GM19438 (cell line): ENCODE data around the gene PRKCE.
"Not testable (repeated sequence)": the region's sequence is repeated elsewhere in the genome, so short reads cannot be mapped to it uniquely, and the experiment has no call there.

Experiments used
- ATAC-seq: cut with Tn5 transposase; IDR thresholded peaks from one replicate; pipeline ENCODE4 v1.9.1; 2021; ENCODE audit warnings: low read depth; ENCODE audit not compliant: unreplicated experiment

Gene PRKCE

DNA sequence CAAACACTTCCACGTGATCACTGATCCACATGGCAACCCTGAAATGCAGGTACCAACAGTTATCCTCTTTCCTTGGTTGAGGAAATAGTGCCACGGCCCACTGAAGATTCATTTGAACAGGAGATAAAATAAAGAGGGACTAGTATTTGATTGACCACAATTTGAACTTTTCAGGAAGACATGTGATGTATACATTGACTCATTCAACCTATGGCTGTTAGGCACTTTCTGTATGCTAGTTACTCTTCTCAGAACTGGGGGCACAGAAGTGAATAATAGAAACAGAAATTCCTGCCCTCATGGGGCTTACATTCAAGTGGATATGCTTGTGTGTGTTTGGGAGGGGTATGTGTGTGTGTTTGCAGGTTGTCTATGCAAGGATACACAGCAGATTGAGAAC lies 199.6 kb downstream of the PRKCE start:
- ATAC-seq = no peak

DNA sequence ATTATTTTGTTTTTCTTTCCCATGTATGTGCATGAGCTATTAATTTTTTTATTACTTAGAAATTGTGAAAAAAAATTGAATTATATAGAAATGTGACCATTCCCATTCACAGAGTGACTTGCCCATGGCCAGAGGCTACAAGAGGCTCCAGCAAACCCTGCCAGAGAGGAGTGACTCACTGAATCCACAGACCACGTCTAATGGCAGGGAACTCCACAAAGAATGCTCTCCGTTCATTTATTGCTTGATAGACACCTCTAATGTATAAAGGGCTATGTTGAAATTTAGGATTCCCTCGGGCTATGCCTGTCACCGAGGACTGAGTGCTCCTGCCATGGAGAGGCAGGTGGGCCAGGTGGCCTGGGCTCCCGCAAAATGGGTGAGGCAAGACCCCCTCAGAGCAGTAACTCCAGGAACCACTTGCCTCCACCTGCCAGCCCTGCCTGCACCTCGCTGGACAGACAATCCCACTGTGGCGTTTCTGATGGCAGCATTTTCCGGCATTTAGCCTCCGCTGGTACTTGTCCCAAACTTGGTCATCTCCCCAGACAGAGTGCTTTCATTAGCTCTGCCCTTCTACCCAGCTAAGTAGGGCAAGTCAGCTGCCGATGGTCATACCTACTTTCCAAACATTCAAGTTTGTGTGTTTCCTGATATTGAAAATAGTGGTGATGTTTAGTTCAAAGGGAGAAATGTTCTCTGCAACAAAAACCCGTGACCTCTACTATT lies 200.3 kb downstream of the PRKCE start:
- ATAC-seq = no peak

- no peak for ATAC-seq
These were observed 201.1 kb downstream of the PRKCE start for GRCh38 chr2:45852450-45853150.

GRCh38 chr2:45855374-45855773 lies 203.9 kb downstream of the PRKCE start:
- no peak for ATAC-seq

GRCh38 chr2:45856391-45857274 lies 205.2 kb downstream of the PRKCE start:
- ATAC-seq = no peak

- no peak for ATAC-seq
These were observed 205.8 kb downstream of the PRKCE start for GRCh38 chr2:45857275-45857609.

- no peak for ATAC-seq
These were observed 206.5 kb downstream of the PRKCE start for GRCh38 chr2:45857867-45858520.

- ATAC-seq = not testable (repeated sequence)
These were observed 207.4 kb downstream of the PRKCE start for GRCh38 chr2:45858872-45859271.

- no peak for ATAC-seq
These were observed 208.2 kb downstream of the PRKCE start for GRCh38 chr2:45859682-45860081.

DNA sequence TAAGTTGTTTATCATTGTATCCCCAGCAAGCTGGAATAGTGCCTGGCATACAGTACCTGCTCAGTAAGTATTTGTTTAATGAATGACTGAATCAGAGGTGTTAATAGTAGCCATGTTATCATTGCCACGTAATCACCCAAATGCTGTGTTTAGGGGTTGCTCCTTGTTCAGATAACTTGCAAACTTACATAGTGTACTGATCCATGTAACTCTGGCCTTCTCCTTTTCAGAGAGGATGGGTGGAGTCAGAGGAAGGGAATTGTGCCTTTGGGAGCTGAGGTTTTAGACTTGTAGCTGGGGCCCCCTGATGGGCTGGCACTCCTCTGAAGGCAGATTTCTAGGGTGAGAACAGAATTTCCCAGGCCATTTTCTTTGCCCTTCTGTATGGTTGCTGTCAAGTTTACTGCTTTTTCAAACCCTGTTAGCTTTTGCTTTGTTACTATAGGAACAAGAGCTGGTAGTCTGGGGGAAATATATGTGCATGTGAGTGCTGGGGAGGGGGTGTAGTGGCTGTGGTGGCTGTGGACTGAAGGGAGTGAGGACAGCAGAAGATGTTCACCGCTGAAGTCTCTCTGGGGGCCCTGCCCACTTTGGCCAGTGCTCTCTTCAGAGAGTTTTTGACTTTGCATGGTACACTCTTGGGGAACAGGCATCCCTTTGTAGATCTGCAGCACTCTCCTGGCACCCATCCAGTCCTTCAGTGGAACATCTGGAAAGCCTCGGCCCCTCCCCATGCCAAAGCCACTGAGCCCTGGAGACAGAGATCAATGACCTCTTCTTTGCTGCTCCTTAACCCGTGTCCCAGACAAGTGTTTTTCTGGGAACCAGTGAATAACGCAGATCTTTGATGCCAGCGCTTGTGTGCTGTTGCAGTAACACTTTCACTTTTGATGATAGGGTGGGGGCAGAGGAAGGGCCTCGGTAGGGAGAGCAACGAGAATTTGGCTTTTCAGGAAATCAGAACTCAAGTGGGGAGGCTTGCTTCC lies 209.0 kb downstream of the PRKCE start:
- ATAC-seq = no peak

GRCh38 chr2:45862843-45863242 lies 211.4 kb downstream of the PRKCE start:
- ATAC-seq = no peak

DNA sequence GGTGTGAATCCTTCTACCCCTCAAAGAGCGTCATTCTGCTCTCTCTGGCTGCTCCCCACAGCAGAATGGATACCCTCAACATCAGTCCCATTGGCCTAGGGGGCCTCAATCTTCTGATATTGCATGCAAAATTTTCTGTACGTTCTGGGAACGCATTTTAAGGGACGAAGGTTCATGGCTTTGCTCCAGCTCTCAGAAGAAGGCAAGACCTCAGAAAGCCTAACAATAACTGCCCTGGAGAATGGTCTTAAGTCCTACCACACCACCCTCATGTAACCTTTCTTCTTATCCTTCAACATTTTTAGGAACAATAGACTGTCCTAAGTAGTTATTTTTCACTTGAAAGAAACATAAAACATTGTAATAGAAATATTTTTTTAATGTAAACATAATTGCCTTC lies 212.6 kb downstream of the PRKCE start:
- no peak for ATAC-seq

- ATAC-seq = no peak
These were observed 215.9 kb downstream of the PRKCE start for GRCh38 chr2:45867349-45867748.

DNA sequence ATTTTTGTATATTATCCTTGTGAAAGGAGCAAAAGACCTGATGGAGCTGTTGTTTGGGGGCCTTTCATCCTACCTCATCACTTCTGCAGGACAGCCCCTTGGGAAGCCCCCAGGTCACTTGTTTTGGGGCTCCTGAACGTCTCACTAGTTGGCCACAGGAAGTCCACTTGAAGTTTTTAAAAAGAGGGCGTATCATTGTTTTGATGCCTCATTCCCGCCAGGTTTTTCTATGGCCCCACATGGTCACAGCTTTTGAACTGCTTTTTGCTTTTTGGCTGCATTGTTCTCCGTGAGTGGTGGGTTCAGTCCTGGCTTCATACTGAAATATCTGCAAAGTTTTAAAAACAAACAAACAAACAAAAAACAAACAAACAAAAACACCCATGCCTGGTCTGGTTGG lies 216.3 kb downstream of the PRKCE start:
- ATAC-seq = no peak

GRCh38 chr2:45869165-45869501 lies 217.7 kb downstream of the PRKCE start:
- ATAC-seq = no peak

GRCh38 chr2:45871025-45871424 lies 219.6 kb downstream of the PRKCE start:
- no peak for ATAC-seq

DNA sequence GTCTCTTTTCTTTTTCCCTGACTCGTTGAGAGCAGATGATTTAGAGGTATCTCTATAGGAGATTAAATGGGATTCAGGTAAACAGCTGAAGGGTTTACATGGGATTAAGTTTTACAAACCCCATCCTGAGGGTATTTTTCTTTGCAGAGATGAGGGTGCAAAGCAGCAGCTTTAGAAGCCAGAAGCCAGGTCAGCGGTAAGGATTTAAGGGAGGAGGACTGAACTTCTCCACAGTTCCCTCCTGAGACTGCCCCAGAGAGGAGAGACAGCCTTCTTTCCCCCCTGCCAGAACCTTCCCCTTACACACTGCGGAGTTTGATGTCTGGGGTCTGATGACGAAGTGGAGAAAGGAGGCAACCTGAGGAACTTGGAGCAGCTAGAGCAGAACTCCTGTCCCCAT lies 220.1 kb downstream of the PRKCE start:
- no peak for ATAC-seq

- no peak for ATAC-seq
These were observed 220.7 kb downstream of the PRKCE start for GRCh38 chr2:45872211-45872610.

DNA sequence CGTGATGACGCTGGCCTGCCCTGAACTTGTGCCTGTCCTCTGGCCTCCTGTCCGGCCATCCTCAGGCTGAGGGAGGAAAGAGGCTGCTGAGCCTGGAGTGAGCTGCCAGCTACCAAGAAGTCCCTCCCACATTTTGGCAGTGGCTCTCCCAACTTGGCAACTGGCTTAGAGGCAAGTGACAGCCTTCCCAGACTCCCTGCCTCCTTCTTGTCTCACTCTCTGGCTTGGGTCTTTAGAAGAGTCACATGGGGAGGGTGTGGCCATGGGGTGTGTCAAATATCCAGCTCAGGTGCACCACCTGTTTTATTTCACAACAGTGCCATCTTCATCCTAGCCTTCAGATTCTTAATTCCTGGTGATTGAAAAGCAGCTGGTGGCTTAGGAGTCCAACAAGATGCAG lies 222.9 kb downstream of the PRKCE start:
- ATAC-seq = no peak

GRCh38 chr2:45876611-45877010 lies 225.1 kb downstream of the PRKCE start:
- no peak for ATAC-seq
